ENCODE data around the gene SP7.
"Not testable (repeated sequence)": the region's sequence is repeated elsewhere in the genome, so short reads cannot be mapped to it uniquely, and the experiment has no call there.

Gene SP7

GRCh38 chr12:53336181-53336681, at the start of gene SP7:
TSS of gene SP7 (minus strand) at chr12:53336354. CDS start at chr12:53335646, 708 bp downstream.
- no peak for DNase-seq

GRCh38 chr12:53383258-53383657, 47.1 kb upstream of the SP7 start:
- no peak for DNase-seq

- DNase-seq: no peak
These were observed 45.8 kb upstream of the SP7 start for GRCh38 chr12:53381731-53382630.

- DNase-seq: no peak
These were observed 44.9 kb upstream of the SP7 start for GRCh38 chr12:53380794-53381730.

- no peak for DNase-seq
These were observed 44.1 kb upstream of the SP7 start, which contains the start of gene SP1 for GRCh38 chr12:53380104-53380793. TSS of gene SP1 (plus strand) at chr12:53380176. CDS start at chr12:53380292, 116 bp downstream.

GRCh38 chr12:53379389-53380103, 43.4 kb upstream of the SP7 start:
- DNase-seq: peak; percentile 100

GRCh38 chr12:53378724-53379388, 42.7 kb upstream of the SP7 start:
- DNase-seq: no peak

- no peak for DNase-seq
These were observed 42.1 kb upstream of the SP7 start for GRCh38 chr12:53378222-53378621.

GRCh38 chr12:53376747-53377146, 40.6 kb upstream of the SP7 start:
- DNase-seq: no peak

GRCh38 chr12:53374277-53374676, 38.1 kb upstream of the SP7 start:
- DNase-seq: not testable (repeated sequence)

GRCh38 chr12:53373554-53374133, 37.5 kb upstream of the SP7 start:
- not testable (repeated sequence) for DNase-seq

GRCh38 chr12:53365245-53365904, 29.2 kb upstream of the SP7 start:
- DNase-seq: no peak

- not testable (repeated sequence) for DNase-seq
These were observed 25.5 kb upstream of the SP7 start for GRCh38 chr12:53361638-53362037.

GRCh38 chr12:53358836-53359419, 22.8 kb upstream of the SP7 start:
- DNase-seq: no peak

GRCh38 chr12:53355121-53355520, 19.0 kb upstream of the SP7 start:
- no peak for DNase-seq

- DNase-seq: no peak
These were observed 17.1 kb upstream of the SP7 start for GRCh38 chr12:53353257-53353655.

- DNase-seq: peak; percentile 11
These were observed 16.4 kb upstream of the SP7 start for GRCh38 chr12:53352331-53353256.

GRCh38 chr12:53347905-53348304, 11.8 kb upstream of the SP7 start:
- DNase-seq: no peak

GRCh38 chr12:53346491-53346890, 10.3 kb upstream of the SP7 start:
- DNase-seq: no peak

Data from NCI-H524 treated with DMSO at 0.1 percent for 48 hours (cell line).